ENCODE measurements around the gene TMEM72. TPM values are rescaled to one million over a fixed set of nuclear protein-coding genes. Genes with fewer than 3 reads are reported as not detected.

The TMEM72 gene
- total RNA-seq, 1 donor from 2014 or later = not detected

- intact Hi-C loops (cut with micrococcal nuclease) = no loop called here
Observed at GRCh38 chr10:44965104-44965503, 54.0 kb downstream of the TMEM72 start.

GRCh38 chr10:44965651-44966097 is 54.5 kb downstream of the TMEM72 start:
- intact Hi-C loops (cut with micrococcal nuclease) = no loop called here

- intact Hi-C loops (cut with micrococcal nuclease) = no loop called here
Observed at GRCh38 chr10:44966129-44966815, 55.1 kb downstream of the TMEM72 start.

- intact Hi-C loops (cut with micrococcal nuclease) = loop anchor here (1.0 kb wide), 1 partner anchor 8 kb away; no protein-coding TSS in a partner anchor
Observed at GRCh38 chr10:44966816-44967509, 55.8 kb downstream of the TMEM72 start.

GRCh38 chr10:44967616-44968015 is 56.5 kb downstream of the TMEM72 start:
- intact Hi-C loops (cut with micrococcal nuclease) = loop anchor here (1.0 kb wide), 3 partner anchors 8 to 11 kb away; partner anchors contain the start of genes DEPP1 and RASSF4

- intact Hi-C loops (cut with micrococcal nuclease) = loop anchor here (1.0 kb wide), 2 partner anchors 9 to 10 kb away; partner anchors contain the start of genes DEPP1 and RASSF4
Observed at GRCh38 chr10:44968091-44968490, 57.0 kb downstream of the TMEM72 start.

GRCh38 chr10:44968500-44969400 is 57.6 kb downstream of the TMEM72 start:
- intact Hi-C loops (cut with micrococcal nuclease) = loop anchor here (1.0 kb wide), 2 partner anchors 9 to 10 kb away; partner anchors contain the start of genes DEPP1 and RASSF4

- intact Hi-C loops (cut with micrococcal nuclease) = no loop called here
Observed at GRCh38 chr10:44969854-44970253, 58.7 kb downstream of the TMEM72 start.

GRCh38 chr10:44970812-44971395 is 59.8 kb downstream of the TMEM72 start:
- intact Hi-C loops (cut with micrococcal nuclease) = no loop called here

GRCh38 chr10:44971434-44971833 is 60.3 kb downstream of the TMEM72 start:
- intact Hi-C loops (cut with micrococcal nuclease) = no loop called here

- intact Hi-C loops (cut with micrococcal nuclease) = no loop called here
Observed at GRCh38 chr10:44971935-44972757, 61.0 kb downstream of the TMEM72 start.

- intact Hi-C loops (cut with micrococcal nuclease) = no loop called here
Observed at GRCh38 chr10:44972874-44973306, 61.8 kb downstream of the TMEM72 start.

- intact Hi-C loops (cut with micrococcal nuclease) = loop anchor here (1.0 to 2.0 kb wide), 2 partner anchors 95 to 108 kb away; no protein-coding TSS in a partner anchor
Observed at GRCh38 chr10:44973323-44974081, 62.4 kb downstream of the TMEM72 start.

GRCh38 chr10:44974082-44974627 is 63.0 kb downstream of the TMEM72 start:
- intact Hi-C loops (cut with micrococcal nuclease) = loop anchor here (1.0 to 2.0 kb wide), 2 partner anchors 95 to 109 kb away; no protein-coding TSS in a partner anchor

GRCh38 chr10:44974628-44975430 is 63.7 kb downstream of the TMEM72 start:
- intact Hi-C loops (cut with micrococcal nuclease) = loop anchor here (1.0 to 2.0 kb wide), 6 partner anchors 8 to 110 kb away; partner anchors contain the start of gene RASSF4

- intact Hi-C loops (cut with micrococcal nuclease) = loop anchor here (1.0 to 2.0 kb wide), 5 partner anchors 8 to 97 kb away; partner anchors contain the start of gene RASSF4
Observed at GRCh38 chr10:44975431-44976331, 64.5 kb downstream of the TMEM72 start.
